ENCODE data around the gene KRT79.
A peak's percentile ranks its signal among the peaks of the same experiment; 100 is the strongest.

The KRT79 gene

DNA sequence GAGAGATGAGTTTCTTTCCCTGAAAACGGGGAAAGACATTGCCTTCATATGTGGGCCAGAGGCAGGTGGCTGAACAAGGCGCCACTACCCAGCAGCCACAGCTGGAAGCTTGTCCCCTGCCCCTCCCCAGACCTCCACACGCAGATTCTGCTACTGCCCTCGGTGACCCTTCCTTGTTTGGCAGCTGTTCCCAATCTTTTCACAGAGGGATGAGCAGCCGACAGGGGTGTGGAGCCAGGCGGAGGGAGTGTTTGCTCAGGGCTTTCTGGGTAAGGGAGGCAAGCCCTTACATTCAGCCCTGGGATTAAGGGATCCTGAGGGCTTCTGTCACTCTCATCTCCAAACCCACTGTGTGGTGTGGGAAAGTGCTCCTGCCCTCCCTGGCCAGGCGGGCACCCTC lies 15.7 kb downstream of the KRT79 start:
- in situ Hi-C loops (cut with HindIII; ENCODE audit: low pct_unique_long_range_greater_than_20kb, low sequenced_read_pairs): no loop called here
- TF ChIP-seq JUND (IDR thresholded peaks at IDR 0.05; ENCODE audit: low read depth): no peak

DNA sequence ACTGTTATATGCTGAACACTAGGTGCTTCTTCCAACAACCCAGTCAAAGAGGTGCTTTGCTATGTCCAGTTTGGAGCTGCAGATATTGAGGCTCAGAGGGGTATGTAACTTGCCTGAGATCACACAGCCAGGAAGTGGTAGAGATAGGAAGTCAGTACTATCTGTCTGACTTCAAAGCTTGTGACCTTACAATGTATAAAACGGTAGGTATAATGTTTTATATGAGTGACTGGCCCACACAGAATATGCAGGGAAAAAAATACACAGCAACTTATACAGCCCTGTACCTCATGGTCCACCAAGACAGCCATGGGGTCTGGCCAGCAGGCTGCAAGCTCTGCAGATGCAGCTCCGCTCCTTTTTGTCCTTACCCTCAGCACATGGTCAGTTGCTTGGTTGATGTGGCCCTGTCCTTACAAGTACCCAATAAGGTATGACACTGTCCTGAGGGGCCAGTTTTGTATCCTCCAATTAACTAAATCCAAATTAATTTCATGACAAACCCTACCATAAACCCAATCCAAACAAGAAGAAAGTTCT lies 16.3 kb downstream of the KRT79 start:
- DNase-seq (ENCODE audit: low read depth in 1 of 2, low spot score in 1 of 2): no peak
- no peak for TF ChIP-seq JUND (IDR thresholded peaks at IDR 0.05; ENCODE audit: low read depth)
- in situ Hi-C loops (cut with HindIII; ENCODE audit: low pct_unique_long_range_greater_than_20kb, low sequenced_read_pairs): no loop called here

More for the DNA sequence above, 15.7 kb downstream of the KRT79 start:
- no peak for DNase-seq (ENCODE audit: low read depth in 1 of 2, low spot score in 1 of 2)

DNA sequence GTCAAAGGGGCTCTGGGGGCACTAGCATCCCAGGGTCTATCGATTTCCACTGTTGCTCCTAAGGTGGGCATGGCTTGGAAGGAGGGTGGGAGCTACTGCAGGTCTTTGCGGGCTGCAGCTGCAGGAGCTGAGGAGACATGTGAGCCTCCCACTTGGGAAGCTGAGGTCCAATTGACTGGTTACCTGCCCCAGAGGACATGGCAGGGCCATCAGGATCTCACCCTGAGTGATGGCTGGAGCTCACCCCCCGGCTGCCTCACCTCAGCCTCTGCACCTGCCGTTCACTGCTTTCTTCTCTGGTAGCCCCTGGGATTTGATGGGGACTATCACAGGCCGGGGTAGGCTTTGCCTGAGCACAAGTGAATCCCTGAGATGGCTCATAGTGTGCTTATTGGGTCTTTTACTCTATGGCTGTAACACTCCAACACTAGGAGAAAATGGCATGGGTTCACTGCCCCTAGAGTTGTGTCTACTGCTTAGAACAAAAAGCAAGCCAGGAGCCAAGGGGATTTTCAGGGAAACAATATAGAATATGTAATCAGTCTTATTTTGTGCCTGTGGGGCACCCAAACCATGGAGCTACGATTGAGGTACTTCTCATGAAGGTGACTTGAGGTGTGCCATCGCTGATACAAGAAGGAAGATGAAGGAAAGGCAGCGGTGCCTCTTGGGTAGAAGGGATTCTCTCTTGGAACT lies 17.0 kb downstream of the KRT79 start:
- no peak for DNase-seq (ENCODE audit: low read depth in 1 of 2, low spot score in 1 of 2)
- in situ Hi-C loops (cut with HindIII; ENCODE audit: low pct_unique_long_range_greater_than_20kb, low sequenced_read_pairs): no loop called here
- no peak for TF ChIP-seq JUND (IDR thresholded peaks at IDR 0.05; ENCODE audit: low read depth)

DNA sequence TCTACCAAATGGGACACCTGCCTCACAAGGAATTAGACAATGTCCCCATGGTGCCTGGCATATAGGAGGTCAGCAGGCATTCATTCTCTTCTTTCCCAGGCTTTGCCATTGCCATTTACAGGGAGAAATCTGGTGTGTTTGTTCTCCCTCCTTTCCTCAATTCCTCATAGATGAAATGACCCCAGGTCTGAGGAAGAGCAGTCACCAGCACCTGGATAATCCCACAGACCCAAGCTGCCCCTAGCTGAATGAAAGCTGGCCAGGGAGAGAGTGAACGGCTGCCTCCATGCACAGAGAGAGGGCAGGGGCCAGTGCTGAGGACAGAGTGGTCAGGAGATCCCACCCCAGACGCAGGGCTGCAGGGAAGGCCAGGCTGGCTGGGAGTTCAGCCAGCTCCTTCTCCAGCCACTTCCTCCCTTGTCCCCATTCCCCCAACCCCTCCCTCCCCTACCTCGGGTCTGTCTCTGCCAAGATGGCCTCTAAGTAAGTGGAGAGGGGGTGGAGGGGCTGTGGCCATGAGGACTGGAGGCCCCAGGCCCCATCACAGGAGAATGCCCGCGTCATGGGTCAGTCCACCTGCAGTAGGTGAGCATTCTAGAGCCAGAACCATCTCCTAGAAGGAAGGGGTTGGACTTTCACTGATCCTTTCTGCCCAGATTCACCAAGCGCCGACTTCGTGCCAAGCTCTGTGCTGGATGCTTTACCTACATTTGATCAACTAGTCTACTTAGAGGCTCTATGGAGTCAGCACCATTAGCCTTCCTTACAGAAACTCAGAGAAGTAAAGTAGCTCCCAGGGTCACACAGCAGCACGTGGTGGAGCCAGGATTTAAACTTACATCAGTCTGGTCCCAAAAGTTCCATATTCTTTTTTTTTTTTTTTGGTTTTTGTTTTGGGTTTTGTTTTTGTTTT lies 18.2 kb downstream of the KRT79 start:
- TF ChIP-seq JUND (IDR thresholded peaks at IDR 0.05; ENCODE audit: low read depth): no peak
- in situ Hi-C loops (cut with HindIII; ENCODE audit: low pct_unique_long_range_greater_than_20kb, low sequenced_read_pairs): no loop called here
- no peak for DNase-seq (ENCODE audit: low read depth in 1 of 2, low spot score in 1 of 2)

DNA sequence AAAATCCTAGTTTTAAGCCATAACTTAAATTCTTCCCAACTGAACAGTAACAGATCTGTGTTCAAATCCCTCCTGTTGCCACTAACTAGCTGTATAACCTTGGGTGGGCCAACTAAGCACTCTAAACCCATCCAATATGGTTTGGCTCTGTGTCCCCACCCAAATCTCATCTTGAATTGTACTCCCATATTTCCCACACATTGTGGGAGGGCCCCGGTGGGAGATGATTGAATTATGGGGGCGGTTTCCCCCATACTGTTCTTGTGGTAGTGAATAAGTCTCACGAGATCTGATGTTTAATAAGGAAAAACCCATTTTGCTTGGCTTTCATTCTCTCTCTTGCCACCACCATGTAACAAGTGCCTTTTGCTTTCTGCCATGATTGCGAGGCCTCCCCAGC lies 18.9 kb downstream of the KRT79 start:
- in situ Hi-C loops (cut with HindIII; ENCODE audit: low pct_unique_long_range_greater_than_20kb, low sequenced_read_pairs): no loop called here

DNA sequence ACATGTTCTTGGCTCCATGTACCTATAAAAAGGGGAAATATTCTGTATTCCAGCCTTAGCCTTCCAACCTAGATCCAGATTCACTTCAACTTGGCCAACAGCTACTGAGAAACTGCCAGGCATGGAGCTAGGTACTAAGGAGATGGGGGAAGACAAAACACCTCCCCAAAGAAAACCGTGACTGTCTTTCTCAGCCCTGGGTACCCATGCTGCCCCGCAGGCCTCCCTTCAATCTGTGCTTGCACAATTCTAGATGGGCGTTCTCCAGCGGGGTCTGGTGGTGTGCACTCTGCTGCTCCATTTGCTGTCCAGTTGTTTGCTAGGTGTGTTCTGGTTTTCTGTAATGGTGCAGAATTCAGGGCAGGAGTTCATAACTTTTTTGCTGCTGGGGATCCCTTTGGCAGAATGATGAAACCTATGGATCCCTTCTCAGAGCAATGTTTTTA lies 19.4 kb downstream of the KRT79 start:
- no peak for DNase-seq (ENCODE audit: low read depth in 1 of 2, low spot score in 1 of 2)
- TF ChIP-seq JUND (IDR thresholded peaks at IDR 0.05; ENCODE audit: low read depth): no peak
- in situ Hi-C loops (cut with HindIII; ENCODE audit: low pct_unique_long_range_greater_than_20kb, low sequenced_read_pairs): no loop called here

More for the DNA sequence above, 18.9 kb downstream of the KRT79 start:
- TF ChIP-seq JUND (IDR thresholded peaks at IDR 0.05; ENCODE audit: low read depth): no peak
- no peak for DNase-seq (ENCODE audit: low read depth in 1 of 2, low spot score in 1 of 2)

DNA sequence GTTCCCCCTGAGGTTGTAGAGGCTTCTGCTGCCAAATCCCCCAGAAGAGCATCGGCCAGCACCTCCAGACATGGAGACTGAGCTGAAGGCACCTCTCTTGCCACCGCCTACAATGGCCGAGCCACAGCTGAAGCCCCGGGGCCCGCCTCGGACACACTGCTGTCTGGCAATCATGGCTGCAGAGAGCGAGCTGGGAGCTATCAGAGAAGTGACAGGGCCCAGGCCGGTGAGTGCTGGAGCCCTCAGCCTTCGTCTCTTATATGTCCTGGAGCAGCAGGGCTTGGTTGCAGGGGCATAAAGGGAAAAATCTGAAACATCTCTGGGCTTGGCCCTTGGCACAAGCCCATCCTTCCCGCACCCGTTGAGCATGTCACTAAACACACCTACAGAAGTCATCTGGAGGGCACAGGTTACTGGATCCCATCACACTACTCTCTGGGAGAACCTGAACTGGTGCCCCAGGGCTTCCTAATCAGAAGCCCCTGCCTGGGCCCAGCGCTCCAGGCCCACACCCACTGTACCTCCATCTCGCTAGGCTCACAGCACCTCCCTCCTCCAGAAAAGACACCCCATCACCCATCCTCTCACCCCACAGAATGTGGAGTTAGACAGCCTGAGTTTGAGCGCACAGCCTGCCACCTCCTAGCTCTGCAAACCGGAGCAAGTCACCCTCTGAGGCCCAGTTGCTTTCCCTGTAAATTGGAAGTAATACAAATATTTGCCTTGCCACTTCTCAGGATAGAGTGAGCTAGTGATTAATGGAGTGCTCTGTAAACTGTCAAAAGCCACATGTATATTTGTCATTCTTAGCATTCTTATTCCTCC lies 20.0 kb downstream of the KRT79 start, which contains the start of gene KRT4:
Gene KRT4, minus strand, starts transcription at position 232 of the 825 bp plus-strand sequence. Its CDS starts 58 bp downstream, at position 174.
- TF ChIP-seq JUND (IDR thresholded peaks at IDR 0.05; ENCODE audit: low read depth): no peak
- DNase-seq (ENCODE audit: low read depth in 1 of 2, low spot score in 1 of 2): peak; percentile 62 to 92
- in situ Hi-C loops (cut with HindIII; ENCODE audit: low pct_unique_long_range_greater_than_20kb, low sequenced_read_pairs): no loop called here

DNA sequence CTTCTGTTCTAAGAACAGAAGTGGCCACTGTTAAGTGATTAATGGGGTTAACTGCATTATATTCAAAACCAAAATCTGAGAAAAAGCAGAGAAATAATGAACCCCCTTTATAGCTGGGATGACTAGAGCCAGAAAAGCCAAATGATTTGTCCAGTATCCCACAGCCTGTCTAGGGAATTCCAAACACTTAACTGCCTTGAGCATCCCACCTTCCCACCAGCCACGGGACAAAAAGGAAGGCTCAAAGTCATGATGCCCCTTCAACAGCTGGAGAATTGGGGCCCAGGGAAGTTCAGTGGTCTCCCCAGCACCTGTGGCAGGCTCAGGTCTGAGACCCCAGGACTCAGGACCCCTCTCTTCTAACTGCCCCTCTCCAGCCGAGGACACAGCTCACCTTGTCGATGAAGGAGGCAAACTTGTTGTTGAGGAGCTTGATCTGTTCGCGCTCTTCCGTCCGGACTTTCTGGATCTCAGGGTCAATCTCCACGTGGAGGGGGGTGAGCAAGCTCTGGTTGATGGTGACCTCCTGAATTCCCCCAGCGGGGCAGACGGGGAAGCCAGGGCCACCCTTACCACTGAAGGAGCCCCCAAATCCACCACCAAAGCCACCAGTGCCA lies 20.8 kb downstream of the KRT79 start:
- TF ChIP-seq JUND (IDR thresholded peaks at IDR 0.05; ENCODE audit: low read depth): no peak
- DNase-seq (ENCODE audit: low read depth in 1 of 2, low spot score in 1 of 2): no peak
- in situ Hi-C loops (cut with HindIII; ENCODE audit: low pct_unique_long_range_greater_than_20kb, low sequenced_read_pairs): no loop called here

DNA sequence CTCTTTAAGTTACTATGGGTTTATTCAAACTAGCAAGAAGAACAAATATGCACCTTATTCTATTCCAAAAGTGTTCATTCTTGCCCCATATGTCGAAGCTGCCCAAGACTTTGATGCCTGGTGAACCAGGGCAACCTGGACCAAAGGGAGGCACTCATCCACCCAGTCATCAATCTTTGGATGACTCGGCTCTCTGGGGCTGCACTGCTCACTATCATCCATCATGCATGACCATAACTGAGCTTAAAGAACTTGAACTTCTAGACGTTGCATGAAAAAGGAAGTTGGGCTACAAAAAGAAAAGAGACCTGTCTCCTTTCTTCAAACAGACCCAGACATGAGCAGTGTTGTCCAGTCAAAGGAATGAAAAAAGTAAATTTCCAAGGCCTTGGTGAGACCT lies 21.4 kb downstream of the KRT79 start:
- no peak for TF ChIP-seq JUND (IDR thresholded peaks at IDR 0.05; ENCODE audit: low read depth)
- DNase-seq (ENCODE audit: low read depth in 1 of 2, low spot score in 1 of 2): no peak
- in situ Hi-C loops (cut with HindIII; ENCODE audit: low pct_unique_long_range_greater_than_20kb, low sequenced_read_pairs): no loop called here

DNA sequence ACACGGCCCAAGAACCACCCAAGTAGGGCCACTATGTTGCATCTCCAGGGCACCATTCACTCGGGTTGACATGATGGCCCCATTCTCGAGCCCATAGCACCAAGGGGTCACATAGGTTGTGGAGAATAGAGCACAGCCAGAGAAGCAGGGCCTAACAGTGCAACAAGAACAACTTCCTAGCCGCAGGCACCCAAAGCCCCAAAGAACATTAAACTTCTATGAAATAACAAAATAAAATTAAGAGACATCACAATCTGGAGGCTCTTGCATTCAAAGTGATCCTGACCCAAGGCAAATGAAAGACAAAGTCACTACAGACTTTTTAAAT lies 22.1 kb downstream of the KRT79 start:
- no peak for TF ChIP-seq JUND (IDR thresholded peaks at IDR 0.05; ENCODE audit: low read depth)
- no peak for DNase-seq (ENCODE audit: low read depth in 1 of 2, low spot score in 1 of 2)
- in situ Hi-C loops (cut with HindIII; ENCODE audit: low pct_unique_long_range_greater_than_20kb, low sequenced_read_pairs): no loop called here

DNA sequence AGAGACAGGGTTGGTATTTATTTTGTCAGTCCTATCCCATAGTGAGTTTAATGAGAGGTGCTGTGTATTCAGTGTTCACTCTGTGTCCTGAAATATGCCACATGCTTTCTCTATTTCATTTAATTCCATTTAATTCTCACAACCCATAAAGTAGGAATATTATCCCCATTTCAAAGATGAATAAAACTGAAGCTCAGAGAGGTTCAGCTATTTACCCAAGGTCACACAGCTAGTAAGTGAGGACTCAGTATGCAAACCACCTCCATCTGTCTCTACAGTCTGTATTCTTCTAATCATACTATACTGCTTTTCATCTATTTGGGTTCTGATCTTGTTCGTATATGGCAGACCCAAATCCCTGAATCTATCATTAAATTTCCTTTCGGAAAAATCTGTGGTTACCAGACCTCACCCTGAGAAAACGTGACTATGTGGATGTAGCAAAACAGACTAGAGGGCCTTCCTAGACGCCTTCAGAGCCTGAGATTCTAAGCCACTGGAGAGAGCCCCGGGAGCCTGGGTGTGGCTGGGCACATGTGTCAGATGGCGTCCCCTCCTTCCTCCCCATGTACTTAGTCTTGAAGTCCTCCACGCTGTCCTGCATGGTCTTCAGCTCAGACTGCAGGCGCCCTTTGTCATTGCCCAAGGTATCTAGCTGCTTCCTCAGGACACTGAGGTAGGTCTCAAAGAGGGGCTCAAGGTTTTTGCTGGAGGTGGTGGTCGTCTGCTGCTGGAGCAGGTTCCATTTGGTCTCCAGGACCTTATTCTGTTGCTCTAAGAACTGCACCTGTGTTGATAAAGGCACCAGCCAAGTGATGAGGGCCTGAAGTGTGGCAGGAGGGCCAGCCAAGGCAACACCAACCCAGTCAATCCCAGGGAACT lies 22.7 kb downstream of the KRT79 start:
- in situ Hi-C loops (cut with HindIII; ENCODE audit: low pct_unique_long_range_greater_than_20kb, low sequenced_read_pairs): no loop called here
- no peak for TF ChIP-seq JUND (IDR thresholded peaks at IDR 0.05; ENCODE audit: low read depth)
- DNase-seq (ENCODE audit: low read depth in 1 of 2, low spot score in 1 of 2): no peak
